ENCODE measurements around the gene SNRPF.

SNRPF gene

DNA sequence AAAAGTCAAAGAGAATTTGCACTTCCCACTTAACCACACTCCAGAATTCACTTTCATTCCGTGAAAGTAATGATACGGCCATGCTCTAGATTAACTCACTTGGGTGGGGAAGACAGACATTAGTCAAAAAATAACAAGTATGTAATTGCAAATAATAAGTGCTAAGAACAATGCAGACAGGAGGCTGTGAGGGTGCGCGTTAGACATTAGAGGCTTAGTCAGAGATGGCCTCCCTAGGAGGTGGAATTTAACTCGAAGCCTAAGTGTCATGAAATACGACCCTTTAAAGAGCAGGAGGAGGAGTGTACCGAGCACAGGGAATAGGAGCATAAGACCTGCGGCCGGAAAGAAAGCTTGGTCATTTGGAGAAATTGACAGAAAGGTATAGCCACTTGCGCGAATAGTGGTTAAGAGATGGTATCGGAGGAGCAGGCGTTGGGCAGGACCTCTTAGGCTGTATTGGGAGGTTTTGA lies 628 bp downstream of the SNRPF start:
- no peak for DNase-seq (ENCODE audit: low read depth in 2 of 2)

DNA sequence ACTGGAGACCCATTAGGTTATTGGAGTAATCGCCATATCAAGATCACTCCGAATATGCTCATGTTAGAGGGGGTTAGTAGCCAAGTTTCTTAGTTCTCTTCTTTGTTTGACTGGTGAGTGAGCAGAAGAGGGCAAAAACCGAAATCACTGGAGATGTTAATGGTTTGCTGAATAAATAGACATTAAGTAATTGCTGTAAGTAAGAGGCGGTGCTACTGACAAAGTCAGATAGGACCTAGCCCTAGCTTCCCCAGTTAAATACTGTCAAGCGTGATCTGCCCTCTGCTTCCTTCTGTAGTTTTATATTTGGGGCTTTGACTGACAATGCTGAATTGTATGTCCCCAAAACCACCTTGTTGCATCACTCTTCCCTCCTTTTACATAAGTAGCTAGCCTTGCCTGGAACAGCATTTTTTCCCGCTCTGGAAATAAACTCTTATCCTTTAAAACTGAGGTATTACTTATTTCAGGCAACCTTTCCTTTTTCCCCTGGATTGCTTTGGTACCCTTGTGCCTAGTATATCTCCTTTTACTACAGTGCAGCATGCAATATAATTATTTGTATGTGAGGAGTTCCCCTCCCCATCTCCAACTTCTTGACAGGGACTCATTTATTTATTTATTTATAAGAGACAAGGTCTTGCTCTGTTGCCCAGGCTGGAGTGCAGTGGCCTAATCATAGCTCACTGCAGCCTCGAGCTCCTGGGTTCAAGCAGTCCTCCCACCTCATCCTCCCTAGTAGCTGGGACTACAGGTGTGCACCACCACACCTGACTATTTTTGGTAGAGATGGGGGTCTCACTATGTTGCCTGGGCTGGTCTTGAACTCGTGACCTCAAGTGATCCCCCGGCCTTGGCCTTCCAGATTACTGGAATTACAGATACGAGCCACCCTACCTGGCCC lies 1.4 kb downstream of the SNRPF start:
- no peak for DNase-seq (ENCODE audit: low read depth in 2 of 2)

DNA sequence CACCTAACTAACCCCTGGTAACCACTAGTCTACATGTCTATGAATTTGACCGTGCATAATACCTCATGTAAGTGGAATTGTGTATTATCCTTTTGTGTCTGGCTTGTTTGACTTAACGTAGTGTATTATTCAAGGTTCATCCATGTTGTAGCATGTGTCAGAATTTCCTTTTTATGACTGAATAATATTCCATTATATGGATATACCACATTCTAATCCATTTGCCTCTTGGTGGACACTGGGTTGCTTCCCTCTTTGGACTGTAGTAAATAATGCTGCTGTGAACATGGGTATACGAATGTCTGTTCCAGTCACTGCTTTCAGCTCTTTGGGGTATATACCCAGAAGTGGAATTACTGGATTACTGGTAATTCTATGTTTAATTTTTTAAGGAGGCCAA lies 3.3 kb downstream of the SNRPF start:
- no peak for DNase-seq (ENCODE audit: low read depth in 2 of 2)

DNA sequence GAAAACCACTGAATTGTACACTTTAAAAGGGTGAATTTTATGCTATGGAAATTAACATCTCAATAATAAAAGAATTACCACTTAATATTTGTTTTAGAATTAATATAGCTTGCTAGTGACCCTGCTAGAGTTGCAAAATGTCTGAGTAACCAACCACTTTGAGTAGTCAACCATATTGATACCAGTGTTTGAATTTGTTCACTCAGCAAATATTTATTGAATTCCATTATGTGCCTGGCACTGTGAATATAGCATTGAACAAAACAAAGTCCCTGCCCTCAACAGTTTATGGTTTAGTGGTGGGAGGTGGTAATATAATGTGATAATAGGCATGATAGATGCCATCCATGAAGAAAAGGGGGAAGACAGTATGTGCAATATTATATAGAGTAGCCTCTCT lies 4.6 kb downstream of the SNRPF start:
- DNase-seq (ENCODE audit: low read depth in 2 of 2) = no peak

DNA sequence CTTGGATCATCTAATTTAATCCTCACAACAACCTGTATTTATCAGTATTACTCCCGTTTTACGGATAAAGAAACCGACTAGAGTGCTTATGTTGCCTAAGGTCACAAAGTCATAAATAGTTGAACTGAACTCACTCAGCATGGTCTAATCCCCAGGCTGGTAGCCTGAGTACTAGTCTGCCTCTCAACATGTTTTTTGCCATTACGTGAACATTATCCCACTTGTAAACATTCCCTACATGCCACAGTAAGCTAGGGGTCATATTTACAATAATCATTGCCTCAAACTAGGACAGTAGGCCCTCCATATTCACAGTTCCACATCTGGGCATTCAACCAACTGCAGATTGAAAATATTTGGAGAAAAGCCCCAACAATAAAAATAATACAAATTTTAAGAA lies 12.1 kb downstream of the SNRPF start:
- DNase-seq (ENCODE audit: low read depth in 2 of 2) = no peak

DNA sequence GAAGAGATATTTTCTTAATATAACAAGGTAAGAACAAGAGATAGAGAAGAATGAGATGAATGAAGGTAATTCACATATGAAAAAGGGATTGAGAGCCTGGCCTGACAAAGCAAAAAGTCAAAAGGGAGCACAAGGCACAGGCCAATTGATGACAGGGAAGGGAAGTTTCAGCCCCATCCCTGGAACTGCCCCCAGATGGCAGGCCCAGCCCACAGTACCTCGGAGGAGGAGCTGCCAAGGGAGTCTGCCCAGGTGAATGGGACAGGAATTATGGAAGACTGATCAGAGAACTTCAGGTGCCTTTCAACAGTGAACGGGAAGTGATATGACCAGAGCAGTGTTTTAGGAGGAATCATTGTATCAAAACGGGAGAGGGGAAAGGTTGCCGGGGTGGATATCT lies 15.7 kb downstream of the SNRPF start:
- no peak for DNase-seq (ENCODE audit: low read depth in 2 of 2)

DNA sequence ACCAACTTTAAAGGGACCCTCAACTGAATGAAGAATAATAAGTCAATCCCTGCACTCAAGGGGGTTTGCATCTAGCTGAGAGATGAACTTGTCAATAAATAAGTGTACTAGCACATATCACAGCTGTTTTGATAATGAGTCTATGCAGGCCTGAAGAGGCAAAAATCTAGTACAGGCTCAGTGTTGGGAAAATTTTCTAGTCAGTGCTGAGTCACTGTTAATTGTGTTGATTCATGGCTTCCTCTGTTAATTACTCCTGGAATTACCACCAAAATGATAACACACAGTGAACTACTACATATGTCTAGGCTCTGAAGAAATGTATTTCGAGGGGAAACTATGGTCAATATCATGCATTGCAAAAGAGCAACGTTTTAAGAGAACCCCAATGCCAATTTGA lies 18.9 kb downstream of the SNRPF start:
- DNase-seq (ENCODE audit: low read depth in 2 of 2) = no peak

DNA sequence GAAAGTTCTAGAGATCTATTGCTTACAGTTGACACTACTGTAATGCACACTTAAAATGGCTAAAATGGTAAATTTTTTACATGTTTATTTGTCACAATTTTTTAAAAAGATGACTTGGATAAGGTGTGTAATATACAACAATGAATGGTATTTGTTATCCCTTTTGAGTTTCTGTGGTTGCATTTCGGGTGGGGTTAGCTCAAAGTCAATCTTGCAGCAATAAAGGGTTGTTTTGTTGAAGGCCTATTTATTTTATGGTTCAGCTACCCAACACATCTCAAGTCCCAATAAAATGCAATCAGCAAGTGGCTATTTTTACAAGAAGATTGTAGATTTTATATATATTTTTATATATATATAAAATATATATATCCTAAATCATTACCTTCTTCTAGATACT lies 22.1 kb downstream of the SNRPF start:
- DNase-seq (ENCODE audit: low read depth in 2 of 2) = no peak

DNA sequence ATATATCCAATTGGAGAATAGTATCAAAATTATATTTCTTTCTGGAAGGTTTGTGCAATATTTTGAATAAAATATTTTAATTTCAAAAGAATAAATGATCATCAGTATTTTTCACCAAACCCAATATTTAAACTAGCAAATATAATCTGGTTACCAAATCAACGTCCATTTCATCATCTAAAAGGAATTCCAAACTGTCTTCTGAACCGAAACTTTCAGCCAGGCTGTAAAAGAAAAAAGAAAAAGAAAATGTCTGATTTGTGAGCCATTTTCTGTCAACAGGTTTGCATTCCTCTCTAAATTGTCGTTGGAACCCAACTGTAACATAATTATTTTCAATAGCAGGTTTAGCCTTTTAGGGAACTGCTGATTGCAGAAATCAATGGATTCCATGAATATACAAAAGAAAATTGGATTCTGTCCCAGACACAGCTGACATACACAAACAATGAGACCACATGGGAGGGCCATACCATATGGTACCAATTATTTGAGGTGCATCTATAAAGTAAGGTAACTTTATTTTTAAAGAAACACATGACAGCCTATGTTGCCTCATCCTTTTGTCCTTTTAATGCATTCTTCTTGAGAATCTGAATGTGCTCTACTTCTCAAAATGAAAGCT lies 22.7 kb downstream of the SNRPF start:
- no peak for DNase-seq (ENCODE audit: low read depth in 2 of 2)

DNA sequence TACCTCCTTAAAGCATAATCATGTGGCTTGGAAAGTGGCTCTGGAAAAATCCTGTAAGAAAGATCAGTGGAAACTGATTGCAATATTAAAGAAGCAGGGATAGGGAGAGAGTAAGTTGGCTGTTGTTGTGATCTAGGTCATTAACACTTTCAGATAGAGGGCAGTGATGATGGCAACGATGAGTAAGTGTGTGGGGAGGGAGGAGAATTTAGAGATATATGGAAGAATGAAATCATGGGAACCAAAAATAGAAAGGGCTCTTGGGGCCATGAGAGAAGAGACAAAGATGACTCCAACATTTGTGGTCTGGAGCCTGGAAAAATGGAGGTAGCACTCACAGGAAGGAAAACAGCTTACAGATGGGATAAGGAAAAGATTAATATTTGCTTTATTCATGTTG lies 23.3 kb downstream of the SNRPF start:
- DNase-seq (ENCODE audit: low read depth in 2 of 2) = no peak

DNA sequence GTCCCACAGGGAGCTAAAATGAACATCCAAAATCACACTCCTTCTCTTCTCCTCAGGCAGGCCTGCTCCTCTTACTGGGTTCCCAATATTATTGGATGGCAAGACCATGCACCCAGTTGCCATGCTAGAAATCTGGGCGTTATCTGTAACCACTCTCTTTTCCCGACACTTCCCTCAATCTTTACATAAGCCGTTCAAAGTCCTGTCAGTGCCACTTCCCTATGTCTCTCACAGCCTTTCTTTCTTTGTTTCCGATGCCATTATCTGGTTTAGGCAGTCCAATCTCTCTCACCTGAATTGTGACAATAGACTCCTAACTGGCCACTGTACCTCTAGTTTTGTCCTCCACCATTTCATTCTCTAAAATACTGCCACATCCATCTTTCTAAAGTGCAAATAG lies 24.1 kb downstream of the SNRPF start:
- DNase-seq (ENCODE audit: low read depth in 2 of 2) = no peak

DNA sequence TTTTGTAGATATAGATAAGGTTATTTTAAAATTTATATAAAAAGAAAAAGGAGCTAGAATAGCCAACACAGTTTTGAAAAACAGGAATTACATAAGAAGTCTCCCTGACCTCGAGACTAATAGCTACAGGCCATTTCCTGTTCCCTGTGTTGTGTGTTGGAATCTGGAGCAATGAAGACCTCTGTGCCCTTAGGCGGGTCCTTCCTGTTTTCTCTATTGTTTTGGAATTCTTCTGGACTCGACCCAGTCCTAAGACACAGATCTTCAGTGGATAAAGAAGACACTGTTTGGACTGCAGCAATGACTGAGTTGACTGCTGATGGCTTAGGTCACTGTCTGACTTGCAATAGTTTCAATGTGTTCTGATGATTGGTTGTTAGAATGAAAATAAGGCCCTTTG lies 26.2 kb downstream of the SNRPF start:
- DNase-seq (ENCODE audit: low read depth in 2 of 2) = no peak

DNA sequence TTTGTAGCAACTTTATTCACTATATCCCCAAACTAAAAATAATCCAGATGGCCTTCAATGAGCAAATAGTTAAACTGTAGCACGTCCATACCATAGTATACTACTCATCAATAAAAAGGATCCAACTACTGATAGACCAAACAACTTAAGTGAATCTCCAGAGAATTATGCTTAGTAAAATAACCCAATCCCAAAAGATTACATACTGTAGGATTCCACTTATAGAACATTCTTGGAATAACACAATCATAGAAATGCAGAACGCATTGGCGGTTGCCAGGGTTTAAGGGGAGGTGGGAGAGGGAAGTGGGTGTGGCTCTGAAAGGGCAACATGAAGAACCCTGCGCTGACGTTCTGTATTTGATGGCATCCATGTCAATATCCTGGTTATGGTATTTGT lies 28.6 kb downstream of the SNRPF start:
- no peak for DNase-seq (ENCODE audit: low read depth in 2 of 2)

DNA sequence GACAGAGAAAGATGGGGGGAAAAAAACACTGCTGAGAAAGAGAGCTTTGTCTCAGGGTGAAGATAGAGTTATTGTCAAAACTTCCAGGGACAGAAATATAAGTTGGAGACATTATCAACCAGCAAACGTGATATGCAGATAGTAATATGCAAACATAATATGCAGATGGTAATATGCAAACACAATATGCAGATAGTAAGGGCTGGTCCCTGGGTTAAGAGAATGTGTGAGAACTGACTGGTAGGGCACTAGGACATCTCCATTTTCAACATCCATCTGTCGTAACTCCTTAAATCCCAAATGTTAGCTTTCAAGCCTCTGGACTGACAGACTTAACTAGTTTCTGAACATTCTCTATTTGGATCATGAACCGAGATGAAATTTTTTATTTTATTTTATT lies 32.2 kb downstream of the SNRPF start:
- DNase-seq (ENCODE audit: low read depth in 2 of 2) = no peak

DNA sequence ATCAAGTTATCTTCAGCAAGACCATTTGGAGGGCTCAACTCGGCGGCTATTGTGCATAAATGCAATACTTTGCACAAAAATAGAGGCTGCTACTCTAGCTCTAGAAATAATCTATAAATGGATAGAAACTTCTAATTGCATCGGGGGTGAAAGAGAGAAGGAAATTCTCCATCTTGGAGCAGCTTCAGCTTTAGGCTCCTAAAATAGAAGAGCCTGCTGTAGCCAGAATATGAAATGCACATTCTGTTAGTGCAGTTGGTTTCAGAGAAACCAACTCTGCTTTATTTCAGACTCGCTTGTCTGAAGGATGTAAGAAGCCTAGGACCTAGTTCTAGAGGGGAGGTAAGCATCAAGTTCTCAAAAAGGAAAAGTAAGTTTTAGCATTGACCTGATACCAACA lies 38.1 kb downstream of the SNRPF start:
- DNase-seq (ENCODE audit: low read depth in 2 of 2) = no peak

DNA sequence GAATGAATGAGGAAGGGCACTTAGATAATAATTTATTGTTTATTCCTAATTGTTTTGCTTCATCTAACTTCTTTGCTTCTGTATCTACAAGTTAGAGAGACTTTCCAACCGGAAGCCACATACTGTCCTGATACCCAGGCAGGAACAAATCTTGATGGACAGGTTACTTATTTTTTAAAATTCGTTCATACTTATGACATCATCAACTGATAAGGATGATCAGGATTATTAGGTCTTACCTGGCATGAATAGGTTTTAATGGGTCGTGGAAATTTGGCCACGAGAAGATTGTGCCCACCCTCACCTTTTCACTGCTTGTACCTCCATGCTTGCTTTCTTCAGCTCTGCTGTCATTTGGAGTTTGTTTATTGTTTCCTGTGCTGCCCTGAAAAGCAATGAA lies 39.3 kb downstream of the SNRPF start:
- DNase-seq (ENCODE audit: low read depth in 2 of 2) = no peak

DNA sequence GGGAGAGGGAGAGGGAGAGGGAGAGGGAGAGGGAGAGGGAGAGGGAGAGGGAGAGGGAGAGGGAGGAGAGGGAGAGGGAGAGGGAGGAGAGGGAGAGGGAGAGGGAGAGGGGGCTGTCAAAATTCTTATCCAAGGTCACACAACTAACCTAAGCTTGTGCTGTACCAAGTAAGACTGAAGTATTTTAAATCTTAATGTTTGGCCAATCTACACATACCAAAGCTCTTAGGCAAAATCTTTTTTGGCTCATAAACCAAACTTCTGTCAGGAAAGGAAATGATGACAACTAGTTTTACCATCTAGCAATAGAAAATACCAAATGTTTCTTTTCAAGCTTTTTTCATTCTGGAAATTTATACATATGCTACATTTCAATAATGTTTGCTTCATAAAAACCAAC lies 49.8 kb downstream of the SNRPF start:
- DNase-seq (ENCODE audit: low read depth in 2 of 2) = no peak

DNA sequence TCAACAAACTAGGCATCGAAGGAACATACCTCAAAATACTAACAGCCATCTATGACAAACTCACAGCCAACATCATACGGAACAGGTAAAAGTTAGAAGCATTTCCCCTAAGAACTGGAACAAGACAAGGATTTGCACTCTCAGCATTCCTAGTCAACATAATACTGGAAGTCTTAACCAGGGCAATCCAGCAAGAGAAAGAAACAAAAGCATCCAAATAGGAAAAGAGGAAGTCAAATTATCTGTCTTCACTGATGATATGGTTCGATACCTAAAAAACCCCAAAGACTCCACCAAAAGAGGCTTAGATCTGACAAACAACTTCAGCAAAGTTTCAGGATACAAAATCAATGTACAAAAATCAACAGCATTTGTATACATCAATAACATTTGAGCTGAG lies 51.1 kb downstream of the SNRPF start:
- no peak for DNase-seq (ENCODE audit: low read depth in 2 of 2)
